ENCODE data around the gene SNHG17.

The SNHG17 gene

GRCh38 chr20:38373898-38374297 lies 61.2 kb downstream of the SNHG17 start:
- no peak for DNase-seq (ENCODE audit: low read depth in 2 of 2)

GRCh38 chr20:38373231-38373867 lies 61.8 kb downstream of the SNHG17 start:
- DNase-seq (ENCODE audit: low read depth in 2 of 2): no peak

DNA sequence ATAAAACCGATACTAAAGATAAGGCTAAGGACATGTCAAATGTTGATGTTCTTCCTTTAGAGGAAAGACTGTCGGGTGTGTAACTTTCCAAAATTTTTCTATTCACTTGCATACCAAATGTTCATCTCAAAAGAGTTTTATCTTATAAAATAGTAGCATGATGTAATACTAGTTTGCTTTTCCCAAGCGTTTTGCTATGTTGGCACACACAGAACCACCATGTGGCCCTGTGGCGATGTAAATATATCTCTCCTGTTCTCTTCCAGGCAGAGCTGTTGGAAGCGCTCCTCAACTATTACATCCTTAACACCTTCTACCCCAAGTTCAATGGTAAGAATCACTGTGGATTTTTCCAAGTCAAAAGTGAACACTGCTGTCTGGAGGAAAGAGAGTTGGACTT lies 62.3 kb downstream of the SNHG17 start:
- DNase-seq (ENCODE audit: low read depth in 2 of 2): no peak

Measured in stimulated activated CD4-positive, alpha-beta T cell treated with anti-CD3 and anti-CD28 coated beads, Interleukin-15, amount 100 ng/mL, for 48 hours (primary cell).